ENCODE data around the gene CYP24A1.

CYP24A1 gene

DNA sequence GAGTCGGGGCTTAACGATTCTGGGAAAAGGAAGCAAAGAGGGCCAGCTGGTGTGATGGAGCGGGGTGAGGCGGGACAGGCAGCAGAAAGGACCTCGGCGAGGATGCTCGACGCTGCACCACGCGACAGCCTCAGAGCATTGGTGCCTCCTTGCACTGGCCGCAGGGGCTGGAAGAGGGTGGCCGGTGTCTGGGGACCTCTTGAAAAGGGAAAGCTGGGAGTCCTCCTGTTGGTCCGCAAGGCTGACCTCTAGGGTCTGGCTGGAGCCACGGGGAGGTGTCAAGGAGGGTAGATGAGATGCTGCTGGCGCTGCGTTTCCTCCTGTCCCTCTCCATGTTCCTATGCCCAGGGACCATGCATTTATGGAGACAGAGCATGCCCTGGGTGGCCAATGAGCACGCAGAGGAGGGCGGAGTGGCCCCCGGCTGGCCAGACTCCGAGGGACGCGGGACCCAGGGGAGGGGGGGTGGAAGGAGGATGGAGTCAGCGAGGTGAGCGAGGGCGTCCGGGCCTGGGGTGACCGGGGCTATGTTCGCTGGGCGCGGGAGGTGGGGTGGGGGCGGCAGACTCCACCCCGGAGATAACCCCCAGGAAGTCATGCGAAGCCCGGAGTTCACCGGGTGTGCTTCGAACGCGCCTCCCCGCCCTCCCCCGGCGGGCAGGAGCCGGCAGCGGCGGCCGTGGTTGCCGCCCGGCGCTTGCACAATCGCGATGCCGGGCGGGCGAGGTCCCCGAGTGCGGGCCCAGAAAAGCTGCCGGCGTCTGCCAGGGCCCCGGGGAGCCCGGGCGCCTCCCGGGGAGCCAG, at the start of gene CYP24A1:
TSS of gene CYP24A1 (minus strand) at position 334 of the 804 bp plus-strand sequence. CDS start 407 bp downstream, outside the sequence.
- Histone ChIP-seq H3K4me1 (no peaks in the 10 kb centered on the region), H3K36me3 (replicated peaks) (no peaks in the 10 kb centered on the region), H3K4me3 (no peak within 1 kb of the TSS), H3K27me3 (ENCODE audit: low read depth) (peaks cover 66% of the 10 kb centered on the region), H3K9me3 (no peaks in the 10 kb centered on the region)
- no peak for DNase-seq (ENCODE audit: low spot score in 2 of 2)
- in situ Hi-C loops (cut with MboI; ENCODE audit: low sequenced_read_pairs), result no loop called here

DNA sequence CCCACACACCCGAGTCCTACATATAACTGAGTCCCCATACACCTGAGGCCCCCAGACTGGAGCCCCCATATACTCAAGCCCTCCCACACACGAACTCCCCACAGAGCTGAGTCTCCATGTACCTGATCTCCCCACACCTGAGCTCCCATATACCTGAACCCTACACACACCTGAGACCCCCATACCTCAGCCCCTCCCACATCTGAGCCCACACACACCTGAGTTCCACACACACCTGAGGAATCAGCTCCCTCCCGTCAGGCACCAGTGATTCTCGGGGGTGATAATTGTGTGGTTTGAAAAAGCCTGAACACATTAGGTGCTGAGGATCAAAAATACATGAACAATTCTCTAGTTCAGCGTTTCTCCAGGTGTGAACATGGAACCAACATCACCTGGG, 49.5 kb upstream of the CYP24A1 start:
- no peak overlapping the region for H3K4me3 ChIP-seq
- H3K27me3 ChIP-seq (ENCODE audit: low read depth), result no peaks in the 10 kb centered on the region
- DNase-seq (ENCODE audit: low spot score in 2 of 2), result no peak
- in situ Hi-C loops (cut with MboI; ENCODE audit: low sequenced_read_pairs), result loop anchor here (10.0 to 25.0 kb wide), 2 partner anchors 422 to 661 kb away; no protein-coding TSS in a partner anchor
- H3K4me1 ChIP-seq, result no peaks in the 10 kb centered on the region
- H3K36me3 ChIP-seq (replicated peaks), result peaks cover 6% of the 10 kb centered on the region; the same call in 1 of the 2 replicates
- no peaks in the 10 kb centered on the region for H3K9me3 ChIP-seq

DNA sequence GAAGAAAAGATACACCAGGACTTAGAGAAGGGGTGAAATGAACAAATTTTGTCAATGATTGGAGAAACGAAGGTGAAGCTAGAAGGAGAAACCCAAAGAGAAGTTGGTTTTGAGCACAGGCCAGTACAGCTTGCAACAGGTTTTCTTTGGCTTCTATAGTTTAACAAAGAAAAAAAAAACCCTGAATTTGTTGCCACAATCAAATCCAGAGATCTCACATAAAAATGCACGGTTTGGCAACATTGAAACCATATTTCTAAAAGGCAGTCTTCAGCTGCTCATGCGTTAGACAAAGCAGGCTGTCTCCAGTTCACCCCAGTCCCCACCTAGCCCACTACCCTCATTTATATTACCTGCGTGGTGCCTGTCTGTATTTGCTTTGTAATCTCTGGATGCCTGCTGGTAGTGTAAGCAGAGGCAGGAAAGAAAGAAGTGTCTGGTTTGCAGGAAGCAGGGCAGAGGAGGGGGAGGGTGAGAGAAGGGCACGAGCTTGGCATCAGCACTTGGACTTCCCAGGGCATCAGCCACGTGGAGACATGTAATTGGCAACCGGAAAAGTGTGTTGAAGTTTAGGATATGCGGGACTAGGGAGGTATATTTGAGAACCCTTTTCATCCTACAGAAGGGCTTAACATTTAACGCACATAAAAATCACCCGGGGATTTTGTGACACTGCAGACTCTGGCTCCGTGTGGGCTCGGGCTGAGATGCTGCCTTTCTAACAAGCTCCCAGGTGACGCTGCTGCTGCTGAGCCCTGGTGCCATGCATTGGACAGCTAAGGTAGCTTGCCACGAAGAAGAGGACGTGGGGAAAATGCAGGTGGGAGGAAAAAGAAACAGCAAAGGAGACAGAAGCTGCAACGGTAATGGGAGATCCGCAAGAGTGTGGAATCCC, 48.5 kb upstream of the CYP24A1 start:
- Histone ChIP-seq H3K4me1 (no peaks in the 10 kb centered on the region), H3K4me3 (no peak overlapping the region), H3K27me3 (ENCODE audit: low read depth) (no peaks in the 10 kb centered on the region), H3K9me3 (no peaks in the 10 kb centered on the region), H3K36me3 (replicated peaks) (peaks cover 6% of the 10 kb centered on the region; the same call in 1 of the 2 replicates)
- in situ Hi-C loops (cut with MboI; ENCODE audit: low sequenced_read_pairs), result loop anchor here (10.0 to 25.0 kb wide), 2 partner anchors 423 to 660 kb away; no protein-coding TSS in a partner anchor
- DNase-seq (ENCODE audit: low spot score in 2 of 2), result no peak

DNA sequence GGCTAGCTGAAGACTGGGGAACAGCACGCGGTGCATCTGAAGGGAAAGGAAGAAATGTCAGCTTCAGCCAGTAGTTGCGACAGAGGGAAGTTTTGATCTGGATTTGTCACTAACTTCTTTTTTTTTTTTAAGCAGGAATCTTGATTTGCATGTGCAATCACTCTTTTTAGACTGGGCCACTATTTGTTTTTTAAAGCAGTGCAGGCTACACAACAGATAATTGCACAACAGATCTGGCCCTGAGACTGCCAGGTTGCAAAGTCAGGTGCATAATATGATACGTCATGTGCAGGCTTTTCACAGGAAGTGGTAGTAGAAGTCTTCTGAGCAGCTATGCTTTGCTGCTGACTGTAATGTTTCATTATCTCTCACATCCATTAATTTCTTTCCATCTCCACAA, 47.6 kb upstream of the CYP24A1 start:
- Histone ChIP-seq H3K9me3 (no peaks in the 10 kb centered on the region), H3K36me3 (replicated peaks) (peaks cover 8% of the 10 kb centered on the region), H3K4me3 (no peak overlapping the region), H3K27me3 (ENCODE audit: low read depth) (no peaks in the 10 kb centered on the region), H3K4me1 (no peaks in the 10 kb centered on the region)
- in situ Hi-C loops (cut with MboI; ENCODE audit: low sequenced_read_pairs), result loop anchor here (10.0 to 25.0 kb wide), 2 partner anchors 423 to 659 kb away; no protein-coding TSS in a partner anchor
- DNase-seq (ENCODE audit: low spot score in 2 of 2), result no peak

DNA sequence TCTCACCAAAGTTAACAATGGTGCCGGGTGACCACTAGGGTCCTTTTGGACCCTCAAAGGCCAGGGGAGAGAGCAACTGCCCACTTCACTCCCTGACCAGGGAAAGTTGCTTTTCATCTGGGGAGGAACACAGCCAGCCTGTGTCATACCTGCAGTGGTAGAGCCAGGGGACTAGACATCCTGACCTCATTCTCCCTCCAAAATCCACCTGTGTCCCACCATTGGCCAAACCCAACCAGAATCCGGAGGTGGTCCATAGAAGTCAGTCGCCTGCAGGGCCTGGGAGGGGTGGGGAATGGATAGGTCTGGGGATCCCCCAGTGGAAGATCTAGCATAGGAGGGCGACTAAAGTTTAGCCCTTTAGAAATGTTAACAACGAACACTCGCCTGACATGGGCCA, 46.9 kb upstream of the CYP24A1 start:
- Histone ChIP-seq H3K4me1 (no peaks in the 10 kb centered on the region), H3K9me3 (no peaks in the 10 kb centered on the region), H3K36me3 (replicated peaks) (peaks cover 12% of the 10 kb centered on the region), H3K27me3 (ENCODE audit: low read depth) (no peaks in the 10 kb centered on the region), H3K4me3 (no peak overlapping the region)
- no peak for DNase-seq (ENCODE audit: low spot score in 2 of 2)
- in situ Hi-C loops (cut with MboI; ENCODE audit: low sequenced_read_pairs), result loop anchor here (10.0 to 25.0 kb wide), 2 partner anchors 424 to 658 kb away; no protein-coding TSS in a partner anchor

DNA sequence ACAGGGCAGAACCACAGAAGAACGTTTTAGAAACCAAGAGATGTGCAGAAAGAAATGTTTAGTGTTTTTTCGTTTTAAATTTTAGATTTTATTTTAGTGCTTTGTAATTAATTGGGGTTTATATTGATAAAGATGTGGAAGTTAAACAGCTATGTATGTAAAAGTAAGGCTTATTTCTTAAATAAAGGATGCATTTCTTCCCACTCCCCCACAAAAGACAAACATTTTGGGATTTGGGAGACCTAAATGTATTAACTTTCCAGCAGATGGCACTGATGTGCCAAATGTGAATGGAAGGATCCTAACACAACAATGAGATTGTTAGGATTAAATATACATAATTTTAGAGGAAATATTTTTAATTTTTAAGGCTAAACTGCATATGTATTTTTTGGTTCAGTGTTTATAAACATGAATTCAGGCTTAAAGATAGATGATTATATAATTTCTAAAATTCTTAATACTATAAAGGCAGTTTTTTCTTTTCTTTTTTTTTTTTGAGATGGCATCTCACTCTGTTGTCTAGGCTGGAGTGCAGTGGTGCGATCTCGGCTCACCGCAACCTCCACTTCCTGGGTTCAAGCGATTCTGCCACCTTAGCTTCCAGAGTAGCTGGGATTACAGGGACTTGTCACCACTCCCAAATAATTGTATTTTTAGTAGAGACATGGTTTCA, 46.1 kb upstream of the CYP24A1 start:
- in situ Hi-C loops (cut with MboI; ENCODE audit: low sequenced_read_pairs), result loop anchor here (10.0 to 25.0 kb wide), 2 partner anchors 425 to 658 kb away; no protein-coding TSS in a partner anchor
- no peak overlapping the region for H3K4me3 ChIP-seq
- peak; percentile 20 to 29 for DNase-seq (ENCODE audit: low spot score in 2 of 2)
- no peaks in the 10 kb centered on the region for H3K9me3 ChIP-seq
- H3K27me3 ChIP-seq (ENCODE audit: low read depth), result no peaks in the 10 kb centered on the region
- H3K36me3 ChIP-seq (replicated peaks), result peaks cover 18% of the 10 kb centered on the region
- H3K4me1 ChIP-seq, result no peaks in the 10 kb centered on the region

DNA sequence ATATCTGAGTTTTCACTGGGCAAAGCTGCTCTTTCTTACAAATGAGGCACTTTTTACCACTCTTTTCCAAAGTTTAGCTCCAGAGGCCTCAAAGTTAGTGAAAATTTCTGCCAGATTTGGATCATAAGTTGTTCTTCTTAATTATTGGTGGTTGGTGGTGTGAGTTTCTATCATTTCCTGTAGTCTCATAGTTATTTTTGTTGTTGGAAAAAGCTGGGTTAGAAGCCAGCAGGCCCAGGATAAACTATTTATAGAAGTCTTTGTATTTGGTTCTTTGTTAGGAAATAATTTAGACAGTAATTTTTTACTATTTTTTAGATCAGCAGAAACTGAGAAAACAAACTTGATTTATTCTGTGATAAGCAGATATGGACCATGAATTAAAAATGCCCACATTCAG, 44.7 kb upstream of the CYP24A1 start:
- in situ Hi-C loops (cut with MboI; ENCODE audit: low sequenced_read_pairs), result loop anchor here (25.0 kb wide), 1 partner anchor 656 kb away; no protein-coding TSS in a partner anchor
- Histone ChIP-seq H3K27me3 (ENCODE audit: low read depth) (no peaks in the 10 kb centered on the region), H3K4me3 (no peak overlapping the region), H3K9me3 (no peaks in the 10 kb centered on the region), H3K4me1 (no peaks in the 10 kb centered on the region), H3K36me3 (replicated peaks) (peaks cover 18% of the 10 kb centered on the region)
- DNase-seq (ENCODE audit: low spot score in 2 of 2), result no peak

DNA sequence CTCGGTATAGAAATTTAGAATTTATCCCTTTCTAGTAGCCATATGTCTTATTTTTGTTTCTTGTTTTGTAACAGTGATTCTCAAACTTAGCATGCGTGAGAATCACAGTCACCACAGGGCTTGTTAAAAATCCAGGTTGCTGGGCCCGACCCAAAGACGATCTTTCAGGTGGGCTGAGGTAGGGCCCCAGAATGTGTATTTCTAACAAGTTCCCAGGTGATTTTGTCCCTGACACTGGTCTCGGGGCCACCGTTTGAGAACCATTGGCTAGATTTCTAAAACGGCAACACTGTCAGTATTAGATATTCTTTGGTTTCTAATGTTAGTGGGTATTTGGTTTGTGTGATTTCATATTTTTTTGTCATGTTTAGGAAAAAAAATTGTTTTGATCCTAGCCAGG, 44.0 kb upstream of the CYP24A1 start:
- Histone ChIP-seq H3K4me3 (no peak overlapping the region), H3K27me3 (ENCODE audit: low read depth) (no peaks in the 10 kb centered on the region), H3K9me3 (no peaks in the 10 kb centered on the region), H3K4me1 (no peaks in the 10 kb centered on the region), H3K36me3 (replicated peaks) (peaks cover 18% of the 10 kb centered on the region)
- in situ Hi-C loops (cut with MboI; ENCODE audit: low sequenced_read_pairs), result loop anchor here (25.0 kb wide), 1 partner anchor 655 kb away; no protein-coding TSS in a partner anchor
- no peak for DNase-seq (ENCODE audit: low spot score in 2 of 2)

DNA sequence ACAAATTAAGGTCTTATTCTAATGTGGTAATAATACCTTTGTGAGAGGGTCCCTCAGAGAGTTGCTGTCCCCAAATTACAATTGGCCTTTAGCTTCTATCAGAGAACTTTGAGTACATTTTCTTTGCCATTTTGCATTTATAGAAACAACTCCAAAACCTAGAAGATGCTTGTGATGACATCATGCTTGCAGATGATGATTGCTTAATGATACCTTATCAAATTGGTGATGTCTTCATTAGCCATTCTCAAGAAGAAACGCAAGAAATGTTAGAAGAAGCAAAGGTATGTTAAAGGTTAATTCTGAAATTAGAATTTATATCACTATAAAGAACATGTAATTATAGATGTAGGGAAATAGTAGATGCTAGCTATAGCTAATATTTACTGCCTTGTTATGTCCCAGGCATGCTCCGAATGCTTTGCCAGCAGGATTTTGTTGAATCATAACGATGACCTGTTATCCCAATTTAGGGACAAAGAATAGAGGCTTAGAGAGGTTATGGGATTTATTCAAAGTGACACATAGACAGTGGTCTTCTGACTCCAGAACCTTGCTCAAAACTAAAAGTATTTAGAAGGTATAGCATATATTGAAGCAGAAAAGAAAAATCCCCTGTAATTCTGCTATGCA, 41.5 kb upstream of the CYP24A1 start:
- no peak for DNase-seq (ENCODE audit: low spot score in 2 of 2)
- in situ Hi-C loops (cut with MboI; ENCODE audit: low sequenced_read_pairs), result loop anchor here (25.0 kb wide), 1 partner anchor 653 kb away; no protein-coding TSS in a partner anchor
- Histone ChIP-seq H3K9me3 (no peaks in the 10 kb centered on the region), H3K4me3 (no peak overlapping the region), H3K4me1 (no peaks in the 10 kb centered on the region), H3K36me3 (replicated peaks) (peaks cover 18% of the 10 kb centered on the region), H3K27me3 (ENCODE audit: low read depth) (no peaks in the 10 kb centered on the region)

DNA sequence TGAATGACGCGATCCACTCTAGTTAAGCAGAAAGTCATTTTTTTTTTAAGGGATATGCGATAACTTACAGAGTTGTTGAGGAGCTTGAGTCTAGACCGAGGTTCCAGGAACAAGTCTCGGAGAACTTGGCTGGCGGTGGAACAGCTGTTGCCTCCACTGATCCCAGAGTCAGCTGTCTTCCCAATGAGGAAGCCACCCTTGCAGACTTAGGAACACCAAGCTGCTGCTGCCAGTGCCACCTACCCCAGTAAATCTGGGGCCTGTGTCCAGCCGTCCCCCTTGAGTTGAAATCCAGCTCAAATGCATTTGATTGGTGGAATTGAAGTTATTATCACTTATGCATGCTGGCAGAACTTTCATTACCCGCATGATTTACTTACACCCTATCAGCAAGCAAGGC, 40.8 kb upstream of the CYP24A1 start:
- Histone ChIP-seq H3K4me3 (no peak overlapping the region), H3K27me3 (ENCODE audit: low read depth) (no peaks in the 10 kb centered on the region), H3K9me3 (no peaks in the 10 kb centered on the region), H3K36me3 (replicated peaks) (peaks cover 18% of the 10 kb centered on the region), H3K4me1 (no peaks in the 10 kb centered on the region)
- in situ Hi-C loops (cut with MboI; ENCODE audit: low sequenced_read_pairs), result loop anchor here (25.0 kb wide), 1 partner anchor 652 kb away; no protein-coding TSS in a partner anchor
- DNase-seq (ENCODE audit: low spot score in 2 of 2), result no peak

DNA sequence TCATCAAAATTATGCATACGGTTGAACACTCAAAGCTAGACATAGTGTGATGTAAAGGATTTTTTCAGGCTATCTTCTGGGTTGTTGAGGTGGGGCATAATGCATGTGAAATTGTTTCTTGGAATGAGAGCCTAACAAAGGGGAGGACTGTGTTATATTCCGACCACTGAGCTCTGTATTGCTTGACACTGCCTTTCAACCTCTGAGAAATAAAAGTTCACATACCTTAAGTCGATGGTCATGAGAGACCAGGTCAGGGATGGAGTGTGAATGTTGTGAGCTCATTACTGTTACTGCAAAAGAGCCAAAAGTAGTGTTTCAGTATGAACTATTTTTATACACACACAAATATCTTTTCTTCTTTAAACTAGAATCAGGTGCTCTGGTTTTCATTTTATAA, 39.1 kb upstream of the CYP24A1 start:
- H3K9me3 ChIP-seq, result no peaks in the 10 kb centered on the region
- H3K4me1 ChIP-seq, result peaks cover 7% of the 10 kb centered on the region
- H3K4me3 ChIP-seq, result no peak overlapping the region
- H3K27me3 ChIP-seq (ENCODE audit: low read depth), result no peaks in the 10 kb centered on the region
- peaks cover 14% of the 10 kb centered on the region for H3K36me3 ChIP-seq (replicated peaks)
- in situ Hi-C loops (cut with MboI; ENCODE audit: low sequenced_read_pairs), result loop anchor here (25.0 kb wide), 1 partner anchor 651 kb away; no protein-coding TSS in a partner anchor
- no peak for DNase-seq (ENCODE audit: low spot score in 2 of 2)

DNA sequence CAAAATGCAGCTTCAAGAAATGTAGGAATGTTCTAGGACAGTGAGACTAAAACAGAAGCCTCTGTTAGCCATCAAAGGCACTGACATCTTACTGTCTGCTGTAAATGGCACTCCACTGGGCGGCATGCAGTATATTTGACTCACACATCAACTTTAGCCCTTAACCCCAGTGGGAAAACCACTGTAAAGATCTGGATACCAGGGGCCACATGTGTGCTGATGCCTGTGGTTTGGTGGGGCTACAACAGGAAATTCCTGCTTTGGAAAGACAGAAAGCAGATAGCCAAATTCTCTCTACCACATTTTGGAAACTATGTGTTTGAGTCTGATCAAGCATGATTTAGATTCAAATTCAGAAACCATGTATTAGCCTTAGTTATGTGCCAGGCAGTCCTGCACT, 38.4 kb upstream of the CYP24A1 start:
- no peak overlapping the region for H3K4me3 ChIP-seq
- H3K36me3 ChIP-seq (replicated peaks), result peaks cover 14% of the 10 kb centered on the region
- H3K4me1 ChIP-seq, result peaks cover 7% of the 10 kb centered on the region
- H3K9me3 ChIP-seq, result no peaks in the 10 kb centered on the region
- H3K27me3 ChIP-seq (ENCODE audit: low read depth), result no peaks in the 10 kb centered on the region
- no peak for DNase-seq (ENCODE audit: low spot score in 2 of 2)
- in situ Hi-C loops (cut with MboI; ENCODE audit: low sequenced_read_pairs), result loop anchor here (25.0 kb wide), 1 partner anchor 650 kb away; no protein-coding TSS in a partner anchor

Measured in HAP-1 (cell line).